Measurements from ENCODE around the gene DSCAML1. TPM values are rescaled to one million over a fixed set of nuclear protein-coding genes. Genes with fewer than 3 reads are reported as not detected.

Gene DSCAML1
- total RNA-seq, 1 experiment from 2014 or later: 0.15 TPM

DNA sequence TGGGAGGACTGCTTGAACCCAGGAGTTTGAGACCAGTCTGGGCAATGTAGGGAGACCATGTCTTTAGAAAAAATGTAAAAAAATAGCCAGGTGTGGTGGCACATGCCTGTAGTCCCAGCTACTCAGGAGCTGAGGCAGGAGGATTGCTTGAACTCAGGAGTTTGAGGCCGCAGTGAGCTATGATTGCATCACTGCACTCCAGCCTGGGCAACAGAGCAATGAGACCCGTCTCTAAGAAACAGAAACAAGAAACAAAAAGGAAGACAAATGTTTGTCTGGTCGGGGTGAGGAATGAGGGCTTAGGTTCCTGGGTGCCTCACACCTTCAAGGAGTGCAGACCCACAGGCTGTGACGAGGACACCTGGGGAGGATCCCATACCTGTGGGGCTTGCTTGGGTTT, 277.4 kb downstream of the DSCAML1 start:
- TF ChIP-seq, protein P1, sequence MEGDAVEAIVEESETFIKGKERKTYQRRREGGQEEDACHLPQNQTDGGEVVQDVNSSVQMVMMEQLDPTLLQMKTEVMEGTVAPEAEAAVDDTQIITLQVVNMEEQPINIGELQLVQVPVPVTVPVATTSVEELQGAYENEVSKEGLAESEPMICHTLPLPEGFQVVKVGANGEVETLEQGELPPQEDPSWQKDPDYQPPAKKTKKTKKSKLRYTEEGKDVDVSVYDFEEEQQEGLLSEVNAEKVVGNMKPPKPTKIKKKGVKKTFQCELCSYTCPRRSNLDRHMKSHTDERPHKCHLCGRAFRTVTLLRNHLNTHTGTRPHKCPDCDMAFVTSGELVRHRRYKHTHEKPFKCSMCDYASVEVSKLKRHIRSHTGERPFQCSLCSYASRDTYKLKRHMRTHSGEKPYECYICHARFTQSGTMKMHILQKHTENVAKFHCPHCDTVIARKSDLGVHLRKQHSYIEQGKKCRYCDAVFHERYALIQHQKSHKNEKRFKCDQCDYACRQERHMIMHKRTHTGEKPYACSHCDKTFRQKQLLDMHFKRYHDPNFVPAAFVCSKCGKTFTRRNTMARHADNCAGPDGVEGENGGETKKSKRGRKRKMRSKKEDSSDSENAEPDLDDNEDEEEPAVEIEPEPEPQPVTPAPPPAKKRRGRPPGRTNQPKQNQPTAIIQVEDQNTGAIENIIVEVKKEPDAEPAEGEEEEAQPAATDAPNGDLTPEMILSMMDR (conservative IDR thresholded peaks at IDR 0.05): no peak
- no peak overlapping the region for H2BK120ac ChIP-seq (ENCODE audit: low read depth, low read length, poor library complexity, severe bottlenecking)
- H3K79me1 ChIP-seq (ENCODE audit: insufficient read depth, low read depth, low read length, poor library complexity, severe bottlenecking): no peaks in the 10 kb centered on the region
- H3K9me3 ChIP-seq (ENCODE audit: control insufficient read depth, low read depth, low read length): no peaks in the 10 kb centered on the region
- no peak overlapping the region for H2AFZ ChIP-seq (ENCODE audit: low read length)
- no peak overlapping the region for H2BK20ac ChIP-seq (ENCODE audit: low read depth, low read length, poor library complexity, severe bottlenecking)
- peak overlapping the region in 1 of 3 experiments; percentile 28; a peak in 2 of 7 replicates for H3K27ac Mint-ChIP-seq
- no peak overlapping the region for H3K14ac ChIP-seq (ENCODE audit: insufficient read depth, low read length)
- H3K36me3 Mint-ChIP-seq (ENCODE audit: insufficient read depth in 1 of 3, low read depth in 3 of 3): no peaks in the 10 kb centered on the region
- H3K79me2 ChIP-seq (ENCODE audit: insufficient read depth, low read length): no peaks in the 10 kb centered on the region
- no peak overlapping the region for H2BK12ac ChIP-seq (ENCODE audit: insufficient read length, low read depth, low read length)
- H3K9me3 Mint-ChIP-seq: no peaks in the 10 kb centered on the region; a peak in 1 of 5 replicates
- H3K9ac ChIP-seq (ENCODE audit: extremely low read depth, insufficient read length, low read length): no peak overlapping the region
- H4K91ac ChIP-seq (ENCODE audit: insufficient read length, low read depth, low read length): no peak overlapping the region
- no peak overlapping the region for H3K4me3 Mint-ChIP-seq
- no peak overlapping the region for H4K8ac ChIP-seq (replicated peaks; ENCODE audit: insufficient read length, low read depth, low read length)
- peaks cover 7 to 24% of the 10 kb centered on the region in 2 experiments for H3K4me1 Mint-ChIP-seq
- no peak overlapping the region for H3T11ph ChIP-seq (ENCODE audit: low read length)
- no peak overlapping the region for H4K5ac ChIP-seq (ENCODE audit: insufficient read length, low read depth, low read length)
- DNase-seq: no peak
- H3K27me3 Mint-ChIP-seq (ENCODE audit: low read depth): peaks cover 3% of the 10 kb centered on the region
- H2BK15ac ChIP-seq (ENCODE audit: low read depth, low read length): no peak overlapping the region
- no peak overlapping the region for H2BK5ac ChIP-seq (ENCODE audit: insufficient read length, low read length)
- no peak overlapping the region for H3K4ac ChIP-seq (ENCODE audit: low read depth, low read length)
- no peaks in the 10 kb centered on the region for H4K20me1 ChIP-seq (ENCODE audit: control insufficient read depth, insufficient read depth, insufficient read length)
- H2AK5ac ChIP-seq (ENCODE audit: insufficient read length, low read length): no peak overlapping the region
- no peak overlapping the region for H3K56ac ChIP-seq (ENCODE audit: insufficient read length, low read depth, low read length)
- no peaks in the 10 kb centered on the region for H3K23me2 ChIP-seq (ENCODE audit: insufficient read length, low read depth, low read length, poor library complexity, severe bottlenecking)
- H3K18ac ChIP-seq (ENCODE audit: insufficient read length, low read depth, low read length): no peak overlapping the region
- H3K4me1 ChIP-seq (ENCODE audit: insufficient read depth, low read length): no peaks in the 10 kb centered on the region; the same call in 1 of the 2 replicates
- no peak overlapping the region for H3K27ac ChIP-seq (ENCODE audit: insufficient read length, low read depth, low read length)
- no peaks in the 10 kb centered on the region for H3K27me3 ChIP-seq (ENCODE audit: insufficient read depth, low read length)
- no peak overlapping the region for H3K23ac ChIP-seq (ENCODE audit: insufficient read length, low read depth, low read length)
- H3K4me2 ChIP-seq (ENCODE audit: insufficient read depth, insufficient read length, low read length): no peak overlapping the region
- WGBS (ENCODE audit: extremely low coverage, insufficient read length, low lambda C conversion rate): no CpG with 5 or more reads among the region's 4 CpGs

Measured in H9 (cell line).